Esophagus (tissue), 2 donors: ENCODE measurements around the gene GPR137B. TPM values are rescaled to one million over a fixed set of nuclear protein-coding genes. Genes with fewer than 3 reads are reported as not detected.

Experiments
- H3K27ac ChIP-seq, 2 donors: one replicate each; pipeline ENCODE4 v1.5.1; 2013; ENCODE audit warnings: low read depth in 2 of 2, mild to moderate bottlenecking in 2 of 2, inconsistent platforms in 1 of 2, low read length in 1 of 2, moderate library complexity in 1 of 2
- H3K27me3 ChIP-seq, 2 donors: one replicate each; pipeline ENCODE4 v1.6.1; 2013; ENCODE audit warnings: low read length in 2 of 2, control low read depth in 1 of 2, mild to moderate bottlenecking in 1 of 2; ENCODE audit not compliant: insufficient read depth in 2 of 2, control insufficient read depth in 1 of 2
- H3K36me3 ChIP-seq, 2 donors: one replicate each; pipeline ENCODE4 v1.6.1; 2013; ENCODE audit warnings: low read length in 1 of 2; ENCODE audit not compliant: control insufficient read depth in 2 of 2, insufficient read depth in 2 of 2
- H3K4me1 ChIP-seq, 2 donors: one replicate each; pipeline ENCODE4 v1.6.1; 2013; ENCODE audit warnings: low read length in 1 of 2; ENCODE audit not compliant: control insufficient read depth in 2 of 2, insufficient read depth in 2 of 2
- H3K4me3 ChIP-seq, 2 donors: one replicate each; pipeline ENCODE4 v1.5.1; 2013; ENCODE audit warnings: low read length in 2 of 2, mild to moderate bottlenecking in 2 of 2, low read depth in 1 of 2, moderate library complexity in 1 of 2
- H3K9me3 ChIP-seq, 2 donors: one replicate each; pipeline ENCODE4 v1.6.1; 2013; ENCODE audit warnings: mild to moderate bottlenecking in 2 of 2, low read depth in 1 of 2, low read length in 1 of 2, moderate library complexity in 1 of 2; ENCODE audit not compliant: control insufficient read depth in 2 of 2, insufficient read depth in 1 of 2
- WGBS, 2 donors: extraction: QIAGEN DNeasy Blood & Tissue Kit; methylation state at CpG; one replicate each; pipeline ENCODE4 v1.1.7; 2013; 5-methylcytosine and 5-hydroxymethylcytosine counted together
- polyA plus RNA-seq, 2 donors: library from polyadenylated mRNA; stranded (reverse); fragments of 200-250 nt; gene quantifications; one replicate each; pipeline ENCODE4 v1.2.3, GENCODE V29; 2013
- donor health status: healthy with polysubstance abuse.
- donor health status: Bipolar disorder and iron deficiency.

GPR137B gene
- polyA plus RNA-seq, 2 donors = 2.1 to 2.8 TPM

DNA sequence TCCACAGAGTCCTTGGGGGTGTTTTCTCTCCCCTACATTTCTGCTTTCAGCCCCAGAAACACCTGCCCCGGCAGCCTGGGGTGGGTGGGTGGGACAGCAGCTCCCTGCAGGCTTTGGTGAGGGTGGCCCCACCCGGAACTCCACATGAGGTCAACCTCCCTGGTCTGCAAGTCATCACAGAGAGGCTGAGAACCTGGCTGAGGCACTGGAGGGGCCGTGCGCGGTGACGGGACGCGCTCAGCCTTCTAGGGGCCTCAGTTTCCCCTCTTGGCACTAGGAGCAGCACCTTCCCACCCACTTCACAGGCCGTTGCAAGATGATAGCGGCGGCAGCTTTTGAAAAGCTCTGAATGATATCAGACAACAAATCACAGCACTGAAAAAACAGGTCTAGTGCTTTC is 39.7 kb upstream of the GPR137B start:
- no peak overlapping the region for H3K4me3 ChIP-seq
- 79 to 83% methylated on average over 11 of the region's 11 CpGs for WGBS, 2 donors
- H3K36me3 ChIP-seq = no peaks in the 10 kb centered on the region
- H3K27ac ChIP-seq = no peak overlapping the region
- H3K4me1 ChIP-seq = no peaks in the 10 kb centered on the region
- no peaks in the 10 kb centered on the region for H3K27me3 ChIP-seq
- no peaks in the 10 kb centered on the region for H3K9me3 ChIP-seq

- no peak overlapping the region for H3K4me3 ChIP-seq
- no peaks in the 10 kb centered on the region for H3K4me1 ChIP-seq
- 30 to 39% methylated on average over 7 of the region's 7 CpGs for WGBS, 2 donors
- no peak overlapping the region for H3K27ac ChIP-seq
- no peaks in the 10 kb centered on the region for H3K27me3 ChIP-seq
- no peaks in the 10 kb centered on the region for H3K36me3 ChIP-seq
- no peaks in the 10 kb centered on the region for H3K9me3 ChIP-seq
These were observed 39.3 kb upstream of the GPR137B start for GRCh38 chr1:236103059-236103458.

- Histone ChIP-seq H3K27me3 (no peaks in the 10 kb centered on the region), H3K36me3 (no peaks in the 10 kb centered on the region), H3K4me3 (no peak overlapping the region), H3K27ac (no peak overlapping the region), H3K4me1 (no peaks in the 10 kb centered on the region), H3K9me3 (no peaks in the 10 kb centered on the region)
- 19 to 22% methylated on average over 13 of the region's 13 CpGs for WGBS, 2 donors
These were observed 38.6 kb upstream of the GPR137B start for GRCh38 chr1:236103646-236104218.

- WGBS, 2 donors = 47 to 51% methylated on average over 9 of the region's 9 CpGs
- Histone ChIP-seq H3K4me3 (no peak overlapping the region), H3K27ac (no peak overlapping the region), H3K27me3 (no peaks in the 10 kb centered on the region), H3K9me3 (no peaks in the 10 kb centered on the region), H3K36me3 (no peaks in the 10 kb centered on the region), H3K4me1 (no peaks in the 10 kb centered on the region)
These were observed 35.0 kb upstream of the GPR137B start for GRCh38 chr1:236107121-236107907.

GRCh38 chr1:236108027-236108648 is 34.2 kb upstream of the GPR137B start:
- H3K4me1 ChIP-seq = no peaks in the 10 kb centered on the region
- 85 to 86% methylated on average over 7 of the region's 7 CpGs for WGBS, 2 donors
- H3K9me3 ChIP-seq = no peaks in the 10 kb centered on the region
- H3K27ac ChIP-seq = no peak overlapping the region
- no peaks in the 10 kb centered on the region for H3K27me3 ChIP-seq
- H3K36me3 ChIP-seq = no peaks in the 10 kb centered on the region
- no peak overlapping the region for H3K4me3 ChIP-seq

DNA sequence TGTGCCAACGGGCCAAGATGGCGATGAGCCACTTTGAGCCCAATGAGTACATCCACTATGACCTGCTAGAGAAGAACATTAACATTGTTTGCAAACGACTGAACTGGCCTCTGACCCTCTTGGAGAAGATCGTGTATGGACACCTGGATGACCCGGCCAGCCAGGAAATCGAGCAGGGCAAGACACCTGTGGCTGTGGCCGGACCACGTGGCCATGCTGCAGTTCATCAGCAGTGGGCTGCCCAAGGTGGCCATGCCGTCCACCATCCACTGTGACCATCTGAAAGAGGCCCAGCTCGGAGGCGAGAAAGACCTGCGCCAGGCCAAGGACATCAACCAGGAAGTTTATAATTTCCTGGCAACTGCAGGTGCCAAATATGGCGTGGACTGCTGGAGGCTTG is 32.2 kb upstream of the GPR137B start:
- H3K36me3 ChIP-seq = no peaks in the 10 kb centered on the region
- H3K27ac ChIP-seq = no peak overlapping the region
- no peak overlapping the region for H3K4me3 ChIP-seq
- H3K9me3 ChIP-seq = no peaks in the 10 kb centered on the region
- no peaks in the 10 kb centered on the region for H3K4me1 ChIP-seq
- H3K27me3 ChIP-seq = no peaks in the 10 kb centered on the region
- 79 to 81% methylated on average over 13 of the region's 13 CpGs for WGBS, 2 donors

GRCh38 chr1:236111527-236112331 is 30.6 kb upstream of the GPR137B start:
- 84 to 91% methylated on average over 17 of the region's 17 CpGs for WGBS, 2 donors
- H3K36me3 ChIP-seq = no peaks in the 10 kb centered on the region

DNA sequence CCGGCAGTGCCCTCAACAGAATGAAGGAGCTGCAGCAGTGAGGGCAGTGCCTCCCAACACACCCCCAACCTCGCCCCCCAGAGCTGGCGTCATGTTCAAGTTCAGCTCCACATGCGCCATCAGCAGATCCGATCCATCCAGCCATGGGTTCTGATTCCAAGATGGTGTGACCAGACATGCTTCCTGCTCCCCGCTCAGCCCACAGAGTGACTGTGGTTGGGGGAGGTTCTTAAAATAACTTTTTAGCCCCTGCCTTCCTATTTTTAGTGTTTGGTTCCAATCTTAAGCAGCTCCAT is 30.1 kb upstream of the GPR137B start:
- no peaks in the 10 kb centered on the region for H3K4me1 ChIP-seq
- H3K36me3 ChIP-seq = no peaks in the 10 kb centered on the region
- no peaks in the 10 kb centered on the region for H3K27me3 ChIP-seq
- H3K27ac ChIP-seq = no peak overlapping the region
- H3K9me3 ChIP-seq = no peaks in the 10 kb centered on the region
- 91 to 93% methylated on average over 6 of the region's 6 CpGs for WGBS, 2 donors
- H3K4me3 ChIP-seq = no peak overlapping the region

More at GRCh38 chr1:236111527-236112331, 30.6 kb upstream of the GPR137B start:
- no peaks in the 10 kb centered on the region for H3K27me3 ChIP-seq
- H3K27ac ChIP-seq = no peak overlapping the region
- H3K9me3 ChIP-seq = no peaks in the 10 kb centered on the region
- H3K4me1 ChIP-seq = no peaks in the 10 kb centered on the region
- H3K4me3 ChIP-seq = no peak overlapping the region

GRCh38 chr1:236113324-236114032 is 28.9 kb upstream of the GPR137B start:
- no peak overlapping the region for H3K27ac ChIP-seq
- H3K4me3 ChIP-seq = no peak overlapping the region
- no peaks in the 10 kb centered on the region for H3K27me3 ChIP-seq
- H3K9me3 ChIP-seq = no peaks in the 10 kb centered on the region
- no peaks in the 10 kb centered on the region for H3K4me1 ChIP-seq
- 80 to 83% methylated on average over 15 of the region's 15 CpGs for WGBS, 2 donors
- H3K36me3 ChIP-seq = no peaks in the 10 kb centered on the region
